Nucleus accumbens (tissue), 56 donors: ENCODE results near the gene NBDY.
"Not testable (repeated sequence)": the region's sequence is repeated elsewhere in the genome, so short reads cannot be mapped to it uniquely, and the experiment has no call there.

Experiments
- DNase-seq, 56 donors: peaks; one replicate each; lab custom pipeline; 2025; lab: John Stamatoyannopoulos, UW

The NBDY gene, protein sequence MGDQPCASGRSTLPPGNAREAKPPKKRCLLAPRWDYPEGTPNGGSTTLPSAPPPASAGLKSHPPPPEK

DNA sequence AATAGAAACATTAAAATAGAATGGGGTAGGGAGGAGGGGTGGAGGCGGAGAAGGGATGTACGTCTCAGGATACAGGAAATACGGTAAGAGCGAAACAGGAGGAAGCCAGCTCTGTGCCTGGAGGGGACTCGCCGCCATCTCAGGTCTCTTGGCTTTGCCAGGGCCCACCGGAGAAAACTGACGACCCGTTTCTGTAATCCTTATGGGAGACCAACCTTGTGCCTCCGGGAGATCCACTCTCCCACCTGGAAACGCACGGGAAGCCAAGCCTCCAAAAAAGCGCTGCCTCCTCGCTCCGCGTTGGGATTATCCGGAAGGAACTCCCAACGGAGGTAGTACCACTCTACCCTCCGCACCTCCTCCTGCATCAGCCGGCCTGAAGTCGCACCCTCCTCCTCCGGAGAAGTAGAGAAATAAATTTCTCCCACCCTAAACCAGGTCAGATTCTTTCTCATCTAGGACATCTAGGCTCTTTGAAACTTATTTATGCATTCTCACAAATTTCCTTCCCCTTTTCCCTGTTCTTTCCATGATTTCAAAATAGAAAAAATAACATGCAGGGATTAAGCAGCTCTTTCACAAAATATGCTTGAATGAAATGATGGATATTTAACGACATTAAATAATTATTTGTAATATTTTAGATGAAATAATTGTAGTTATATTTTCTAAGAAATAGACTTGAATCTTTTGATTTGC, at the start of gene NBDY:
Gene NBDY, plus strand, starts transcription at position 92 of the 699 bp plus-strand sequence. Its CDS starts 111 bp downstream, at position 203.
- peak in 47 of 56 donors; percentile 3 to 70 (median 31) for DNase-seq

DNA sequence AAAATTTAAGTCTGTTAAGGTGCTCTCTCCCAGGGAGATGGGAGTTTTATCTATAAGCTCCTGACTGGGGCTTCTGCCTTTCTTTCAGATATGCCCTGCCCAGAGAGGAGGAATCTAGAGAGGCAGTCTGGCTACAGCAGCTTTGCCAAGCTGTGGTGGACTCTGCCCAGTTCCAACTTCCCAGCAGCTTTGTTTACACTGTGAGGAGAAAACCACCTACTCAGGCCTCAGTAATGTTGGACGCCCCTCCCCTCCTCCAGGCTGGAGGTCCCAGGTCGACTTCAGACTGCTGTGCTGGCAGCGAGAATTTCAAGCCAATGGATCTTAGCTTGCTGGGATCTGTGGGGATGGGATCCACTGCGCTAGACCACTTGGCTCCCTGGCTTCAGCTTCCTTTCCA, 24.5 kb upstream of the NBDY start:
- not testable (repeated sequence) for DNase-seq

DNA sequence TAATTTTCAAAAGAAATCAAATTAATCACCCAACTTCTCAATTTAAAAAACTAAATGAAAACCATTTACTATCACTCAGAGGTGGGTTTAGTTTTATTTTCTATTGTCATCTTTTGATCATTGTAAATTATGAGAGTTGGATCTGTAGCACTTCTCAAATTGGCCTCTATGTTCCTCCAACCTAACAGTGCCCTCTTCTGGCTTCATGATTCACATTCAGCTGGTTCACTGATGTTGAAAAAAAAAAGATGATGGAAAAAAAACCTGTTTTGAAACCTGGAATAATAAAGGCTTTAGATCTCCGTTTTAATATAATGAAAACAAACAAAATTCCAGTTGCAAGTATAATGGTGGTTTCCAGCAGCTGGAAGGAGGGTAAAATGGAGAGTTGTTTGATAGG, 2.4 kb upstream of the NBDY start:
- peak in 8 of 56 donors; percentile 0 to 27 (median 0) for DNase-seq

DNA sequence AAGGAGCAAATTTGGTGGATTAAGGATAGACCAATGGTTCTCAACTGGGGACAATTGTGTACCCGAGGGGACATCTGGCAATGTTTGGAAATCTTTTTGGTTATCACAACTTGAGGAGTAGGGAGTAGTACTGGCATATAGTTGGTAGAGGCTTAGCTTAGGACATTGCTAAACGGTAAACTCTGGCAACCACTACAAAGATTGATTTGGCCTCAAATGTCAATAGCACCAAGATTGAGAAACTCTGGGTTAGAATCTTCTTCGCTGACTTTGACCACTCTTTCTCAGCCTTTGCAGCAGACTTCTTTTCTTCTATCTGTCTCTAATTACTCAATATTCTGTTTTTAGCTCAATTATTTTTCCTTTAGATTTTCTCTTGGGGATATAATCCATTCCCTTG, 1.5 kb upstream of the NBDY start:
- no peak for DNase-seq

DNA sequence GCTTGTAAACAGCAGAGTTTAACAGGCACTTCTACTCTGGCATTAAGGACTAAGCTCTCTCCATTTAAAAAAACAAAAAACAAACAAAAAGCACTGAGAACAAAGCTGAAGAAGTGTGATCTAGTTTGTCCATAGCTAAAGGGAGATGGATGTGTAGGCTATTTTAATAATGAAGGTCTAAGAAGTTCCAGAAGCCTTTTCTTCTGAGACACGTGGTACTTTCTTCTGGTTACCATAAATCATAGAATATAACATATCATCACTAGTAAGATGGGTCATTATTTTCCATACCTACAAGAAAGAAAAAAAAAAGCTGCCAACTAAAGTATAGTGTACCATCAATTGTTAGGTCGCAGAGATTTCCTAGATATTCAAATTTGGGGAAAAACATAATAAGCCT, 722 bp upstream of the NBDY start:
- no peak for DNase-seq

DNA sequence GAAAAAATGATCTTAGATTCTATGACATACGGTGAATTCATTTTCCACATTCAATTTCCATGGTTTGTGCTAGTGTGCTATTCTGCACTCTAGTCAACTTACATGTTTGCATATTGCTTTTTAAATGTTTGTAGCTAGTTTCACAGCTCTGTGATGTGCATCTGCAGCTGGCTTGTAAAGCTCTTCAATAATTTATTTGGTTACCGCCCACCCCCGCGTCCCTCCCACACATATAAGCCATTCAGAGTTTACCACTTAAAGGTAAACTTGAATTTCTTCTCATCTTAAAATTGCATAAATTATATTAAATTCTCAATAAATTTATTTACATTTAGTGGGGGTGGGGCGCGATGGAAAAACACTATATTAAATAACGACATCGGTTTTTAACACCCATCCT, 291 bp upstream of the NBDY start:
- DNase-seq, result peak in 3 of 56 donors; percentile 2 to 30 (median 23)

DNA sequence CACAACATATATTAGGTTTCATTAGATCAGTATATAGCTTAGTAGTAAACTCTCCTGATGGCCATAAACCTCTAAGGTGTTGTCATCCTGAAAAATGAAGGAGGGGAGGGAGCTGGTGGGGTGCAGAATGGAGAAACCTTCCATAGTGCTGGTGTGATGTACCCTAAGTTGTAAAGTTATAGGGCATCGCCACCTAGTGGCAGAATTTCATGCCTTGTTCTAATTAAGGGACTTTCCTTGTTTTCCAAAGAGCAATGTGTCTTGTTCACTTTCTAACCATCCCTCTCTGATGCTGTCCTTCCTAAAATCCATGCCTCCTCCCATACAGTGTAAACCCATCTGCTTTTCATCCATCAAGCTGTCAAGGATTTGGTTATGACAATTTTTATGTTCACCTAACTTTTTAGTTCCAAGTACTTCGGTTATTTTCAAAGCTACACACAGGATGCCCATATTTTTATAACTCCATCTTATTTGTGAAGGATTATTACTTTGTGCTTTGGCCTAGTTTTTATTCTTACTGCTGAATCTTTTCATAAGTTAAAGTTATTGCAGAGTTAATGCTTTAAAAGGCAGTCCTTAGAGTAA, 4.5 kb downstream of the NBDY start:
- DNase-seq, result peak in 29 of 56 donors; percentile 0 to 80 (median 14)

DNA sequence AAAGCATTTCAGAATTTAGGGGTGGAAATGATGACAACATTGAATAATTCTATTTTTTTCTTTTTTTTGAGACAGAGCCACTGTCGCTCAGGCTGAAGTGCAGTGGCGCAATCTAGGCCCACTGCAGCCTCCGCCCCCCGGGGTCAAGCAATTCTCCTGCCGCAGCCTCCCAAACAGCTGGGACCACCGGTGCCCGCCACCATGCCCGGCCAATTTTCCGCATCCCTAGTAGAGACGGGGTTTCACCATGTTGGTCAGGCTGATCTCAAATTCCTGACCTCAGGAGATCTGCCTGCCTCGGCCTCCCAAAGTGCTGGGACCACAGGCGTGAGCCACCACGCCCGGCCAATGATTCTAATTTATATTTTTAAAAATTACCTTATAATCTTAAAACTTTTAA, 7.2 kb downstream of the NBDY start:
- no peak for DNase-seq

DNA sequence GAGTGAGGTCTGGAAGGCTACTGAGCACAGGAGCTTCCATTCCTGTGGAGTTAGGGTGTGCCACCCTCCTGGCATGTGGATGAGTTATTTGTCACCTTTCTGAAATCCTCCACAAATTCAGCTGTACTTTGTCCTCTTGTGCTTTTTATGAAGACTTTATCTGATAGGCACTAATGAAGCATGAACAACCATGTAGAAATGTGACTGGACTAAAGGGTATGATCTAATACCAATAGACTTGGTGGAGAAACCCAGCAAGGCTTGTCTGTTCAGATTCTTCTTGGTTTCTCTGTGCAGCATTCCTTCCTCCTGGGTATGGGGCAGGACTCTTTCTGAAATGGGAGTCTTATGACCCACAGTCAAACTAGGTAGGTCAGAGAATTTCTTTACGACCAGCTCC, 9.6 kb downstream of the NBDY start:
- no peak for DNase-seq

DNA sequence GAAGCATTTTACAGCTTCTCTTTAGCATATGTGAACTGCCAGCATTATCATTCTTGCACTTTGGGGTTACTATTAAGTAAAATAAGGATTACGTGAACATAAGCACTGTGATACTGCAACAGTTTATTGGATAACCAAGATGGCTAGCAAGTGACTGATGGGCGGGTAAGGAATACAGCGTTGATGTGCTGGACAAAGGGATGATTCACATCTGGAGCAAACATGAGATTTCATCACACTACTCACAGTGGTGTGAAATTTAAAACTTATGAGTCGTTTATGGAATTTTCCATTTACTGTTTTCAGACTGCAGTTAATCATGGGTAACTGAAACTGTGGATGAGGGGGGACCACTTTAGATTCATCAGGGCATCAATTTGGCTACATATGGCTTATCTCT, 16.0 kb downstream of the NBDY start:
- DNase-seq, result no peak

DNA sequence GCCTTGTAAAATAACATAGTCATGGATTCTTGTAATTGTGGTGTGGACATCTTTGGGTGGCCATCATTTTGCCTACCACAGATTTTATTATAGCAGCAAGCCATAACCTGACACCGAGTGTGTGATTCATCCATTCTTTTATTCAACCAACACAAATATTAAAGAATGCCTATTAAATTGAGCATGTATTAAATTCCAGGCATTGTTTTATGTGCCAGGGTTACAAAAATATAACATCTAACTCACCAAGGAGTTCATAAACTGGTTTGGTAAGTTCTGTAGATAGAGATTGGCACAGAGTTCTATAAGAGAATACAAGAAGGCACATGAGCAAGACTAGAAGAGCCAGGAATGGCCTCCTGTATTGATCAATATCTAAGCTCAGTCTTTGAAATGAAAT, 18.0 kb downstream of the NBDY start:
- DNase-seq, result no peak

DNA sequence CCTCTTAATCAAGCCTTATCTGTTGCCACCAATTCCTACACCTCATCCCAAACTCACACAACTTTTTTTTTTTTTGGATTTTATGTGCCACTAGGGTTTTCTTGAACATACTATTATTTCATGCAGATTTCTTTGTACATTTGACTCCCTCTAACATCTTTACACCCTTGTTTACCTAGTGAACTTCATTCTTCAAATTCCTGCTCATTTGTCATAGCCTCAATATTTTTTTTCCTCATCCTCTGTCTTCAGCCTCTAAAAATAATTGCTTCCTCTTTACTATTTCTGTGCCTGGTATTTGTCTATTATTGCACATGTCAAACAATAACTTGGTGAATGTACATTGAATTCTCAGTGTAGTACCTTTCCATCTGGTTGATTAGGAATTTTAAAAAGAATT, 22.0 kb downstream of the NBDY start:
- DNase-seq, result no peak

DNA sequence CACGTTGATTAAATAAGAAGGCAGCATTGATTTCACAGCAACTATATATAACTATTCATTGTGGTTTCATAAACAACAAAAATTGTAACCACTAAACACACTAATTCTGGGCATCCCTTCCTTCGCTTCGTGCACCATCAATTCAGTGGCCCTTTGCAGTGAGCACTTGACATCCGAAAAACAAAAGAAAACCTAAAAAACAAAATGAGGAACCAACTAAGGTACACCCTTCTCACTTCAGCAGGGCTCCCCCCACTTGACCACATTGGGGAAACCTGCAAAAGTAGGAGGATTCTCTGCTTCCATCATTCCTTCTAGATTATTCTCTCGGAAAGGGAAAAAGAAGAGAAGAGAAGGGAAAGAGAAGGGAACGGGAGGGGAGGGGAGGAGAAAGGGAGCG, 28.3 kb downstream of the NBDY start:
- DNase-seq, result no peak

DNA sequence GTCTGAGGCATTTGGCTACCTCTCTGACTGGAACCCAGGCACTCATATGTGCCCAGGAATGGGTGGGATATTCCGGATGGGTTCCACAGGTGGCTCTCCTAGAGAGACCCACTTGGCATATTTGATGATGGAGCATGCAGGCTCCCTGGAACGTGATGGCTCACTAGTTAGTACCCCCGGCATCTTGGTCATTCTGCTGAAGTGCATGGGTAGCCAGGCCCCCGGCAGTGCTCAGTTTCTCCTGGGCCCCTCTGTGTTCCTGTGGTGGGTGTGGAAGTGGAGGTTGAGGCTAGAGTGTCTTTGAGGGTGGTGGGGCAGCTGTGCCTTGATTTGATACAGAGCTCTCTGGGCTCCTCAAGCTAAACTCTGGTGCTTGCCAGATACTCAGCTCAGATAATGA, 29.4 kb downstream of the NBDY start:
- no peak for DNase-seq

DNA sequence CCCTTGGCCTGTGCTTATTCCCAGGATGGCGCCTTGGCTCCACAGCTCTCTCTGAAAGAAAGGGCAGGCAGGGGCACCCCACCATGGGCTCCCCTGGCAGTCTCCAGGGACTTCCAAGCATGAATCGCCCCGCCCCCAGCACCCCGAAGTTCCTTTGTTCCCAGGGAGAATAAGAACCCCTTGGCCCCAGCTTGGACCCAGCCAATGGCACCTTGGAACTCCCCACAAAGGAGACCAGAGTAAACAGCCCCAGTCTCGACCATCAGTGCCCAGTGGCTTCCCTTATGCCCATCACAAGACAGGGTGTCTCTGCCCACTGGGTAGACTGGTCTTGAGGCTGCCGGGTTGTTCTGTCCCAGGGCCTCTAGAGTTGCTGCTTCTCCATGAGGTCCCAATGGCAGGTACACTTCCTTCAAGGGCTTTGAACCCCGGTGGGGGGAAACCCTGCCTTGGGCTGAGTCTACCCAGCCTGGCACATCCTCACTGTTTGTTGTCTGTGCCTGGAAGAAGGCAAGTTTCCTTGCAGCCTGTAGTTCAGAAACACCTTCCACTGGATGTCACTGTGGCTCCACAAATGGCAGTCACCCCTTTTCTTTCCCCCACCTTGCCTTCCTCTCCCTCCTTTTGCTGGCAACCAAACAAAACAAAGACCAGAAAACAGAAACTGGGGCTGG, 30.8 kb downstream of the NBDY start:
- DNase-seq, result no peak

DNA sequence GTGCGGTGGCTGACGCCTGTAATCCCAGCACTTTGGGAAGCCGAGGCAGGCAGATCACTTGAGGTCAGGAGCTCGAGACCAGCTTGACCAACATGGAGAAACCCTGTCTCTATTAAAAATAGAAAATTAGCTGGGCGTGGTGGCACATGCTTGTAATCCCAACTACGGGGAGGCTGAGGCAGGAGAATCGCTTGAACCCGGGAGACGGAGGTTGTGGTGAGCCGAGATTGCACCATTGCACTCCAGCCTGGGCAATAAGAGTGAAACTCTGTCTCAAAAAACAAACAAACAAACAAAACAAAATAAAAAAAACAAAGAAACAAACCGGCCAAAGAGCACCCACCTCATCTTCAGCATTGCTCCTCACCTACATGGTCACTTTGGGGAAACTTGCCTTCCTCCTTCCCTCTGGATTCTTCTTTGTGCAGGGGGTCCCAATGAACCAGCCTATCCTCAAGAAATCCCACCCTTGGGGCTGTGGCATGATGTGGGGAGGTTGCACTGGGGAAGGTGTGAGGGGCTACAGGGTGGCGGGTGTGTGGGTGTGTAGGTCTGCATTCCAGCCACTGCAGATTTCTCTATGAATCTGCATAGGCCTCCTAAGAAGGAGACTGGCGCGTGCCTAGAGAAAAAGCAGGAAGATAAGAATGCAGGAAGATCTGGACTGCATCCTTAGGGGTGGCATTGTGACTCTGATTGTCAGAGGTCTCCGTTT, 31.5 kb downstream of the NBDY start:
- DNase-seq, result not testable (repeated sequence)

DNA sequence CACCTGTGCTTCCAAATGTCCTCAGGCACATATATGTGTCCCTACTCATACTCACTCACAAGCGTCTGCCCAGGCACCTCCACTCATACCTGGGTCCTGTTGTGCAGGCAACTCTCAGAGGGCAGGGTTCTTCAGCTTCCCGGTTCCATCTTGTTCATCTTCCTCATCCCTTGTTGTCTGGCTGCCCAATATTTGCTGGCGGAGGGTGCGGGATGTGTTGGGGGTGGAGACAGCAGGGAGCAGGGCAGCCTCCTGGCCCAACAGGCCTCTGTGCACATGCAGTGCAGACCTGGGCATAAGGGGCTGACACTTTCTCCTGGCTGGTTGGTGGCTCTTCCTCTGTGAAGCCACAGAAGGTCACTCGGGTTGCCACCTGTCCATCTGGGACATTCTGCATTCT, 32.1 kb downstream of the NBDY start:
- DNase-seq, result no peak

DNA sequence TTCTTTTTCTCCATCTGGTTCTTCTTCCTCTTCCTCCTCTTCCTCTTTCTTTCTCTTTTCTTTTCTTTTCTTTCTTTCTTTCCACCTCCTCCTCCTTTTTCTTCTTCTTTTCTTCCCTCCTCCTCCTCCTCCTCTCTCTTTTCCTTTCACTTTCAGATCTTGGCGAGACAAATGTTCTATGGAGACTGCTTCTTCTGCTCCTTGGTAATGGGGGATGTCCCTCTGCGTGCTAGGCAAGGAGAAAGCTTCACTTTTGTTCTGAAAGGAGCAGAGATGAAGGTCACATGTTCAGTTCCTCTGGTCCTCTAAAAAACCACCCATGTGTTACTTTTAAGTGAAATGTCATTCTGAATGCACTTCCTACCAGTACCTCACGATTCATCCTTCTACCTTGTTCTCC, 33.2 kb downstream of the NBDY start:
- no peak for DNase-seq

DNA sequence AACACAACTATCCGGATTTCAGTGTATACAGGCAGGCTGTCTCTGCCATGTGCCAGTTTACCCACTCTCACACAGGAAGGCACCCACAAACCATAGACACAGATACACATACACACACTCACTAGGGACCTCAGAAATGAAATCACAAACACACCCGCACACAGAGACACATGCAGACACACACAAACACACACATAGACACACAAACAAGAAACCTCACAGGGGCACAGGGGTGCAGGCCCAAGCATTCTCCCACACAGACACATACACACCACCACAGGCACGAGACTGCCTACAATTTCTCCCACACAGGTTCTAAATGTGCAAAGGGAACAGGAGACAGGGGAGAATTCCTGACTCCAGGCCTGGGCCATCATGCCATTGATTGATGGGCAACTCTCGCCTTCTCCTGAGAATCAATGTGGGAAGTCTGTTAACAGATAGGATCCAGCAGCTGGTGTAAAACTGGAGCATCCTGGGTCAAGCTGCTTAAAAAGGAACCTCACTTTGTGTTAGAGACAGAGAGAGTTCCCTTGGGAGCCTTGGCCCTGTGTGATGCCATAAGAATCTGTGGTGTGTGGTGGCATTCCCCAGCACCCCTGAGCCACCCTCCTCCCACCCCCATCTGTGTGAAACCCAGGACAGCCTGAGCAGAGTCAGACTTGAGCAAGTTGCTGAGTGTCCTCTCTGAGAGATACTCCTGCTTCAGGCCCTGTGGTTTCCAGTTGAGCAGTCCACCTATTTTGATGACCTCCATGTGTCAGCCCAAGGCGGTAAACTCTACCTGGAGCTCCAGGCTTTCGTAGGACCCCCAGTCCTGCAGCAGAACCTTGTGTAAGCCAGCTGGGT, 33.9 kb downstream of the NBDY start:
- DNase-seq, result no peak

DNA sequence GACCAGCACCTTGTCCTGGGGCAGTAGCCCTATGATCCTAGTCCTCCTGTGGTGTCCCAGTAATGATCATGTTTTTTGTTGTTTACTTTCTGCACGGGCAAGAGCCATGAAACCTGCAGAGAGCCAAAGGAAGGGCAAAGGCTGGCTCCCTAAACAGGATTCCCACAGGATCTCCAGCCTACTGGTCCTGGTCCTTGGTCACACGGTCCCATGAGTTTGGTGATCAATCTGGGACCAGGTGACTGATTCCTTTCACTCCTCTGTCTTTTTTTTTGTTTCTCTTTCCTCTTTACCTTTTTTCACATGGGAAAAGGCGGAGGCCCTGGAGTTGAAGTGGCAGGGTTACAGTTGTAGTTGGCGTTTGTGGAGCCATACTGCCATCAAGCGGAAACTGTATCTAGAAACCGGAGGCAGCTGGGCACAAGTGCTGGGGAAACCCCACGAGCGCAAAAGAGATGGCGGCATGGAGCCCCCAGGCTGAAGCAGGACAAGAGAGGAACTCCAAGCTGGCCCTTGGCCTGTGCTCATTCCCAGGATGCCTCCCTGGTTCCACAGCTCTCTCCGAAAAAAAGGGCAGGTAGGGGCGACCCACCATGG, 34.6 kb downstream of the NBDY start:
- DNase-seq, result no peak
